Thyroid gland (tissue), 4 donors: ENCODE data around the gene FGF3. TPM values are rescaled to one million over a fixed set of nuclear protein-coding genes. Genes with fewer than 3 reads are reported as not detected.

ENCODE experiments used
- DNase-seq, 2 donors: peaks; one replicate each; pipeline ENCODE4 v3.0.0-alpha.2; 2019
- H3K27ac ChIP-seq, 3 donors: fragments of 200-600 bp; sonication (generic); 1 replicate in 2 of 3; 2 replicates in 1 of 3; pipeline ENCODE4 v1.5.1; 2016 to 2019; ENCODE audit warnings: mild to moderate bottlenecking in 1 of 3, moderate library complexity in 1 of 3
- H3K27me3 ChIP-seq: fragments of 200-600 bp; sonication (generic); one replicate; pipeline ENCODE4 v1.5.1; 2019
- H3K36me3 ChIP-seq, 2 donors: fragments of 200-600 bp; sonication (generic); one replicate each; pipeline ENCODE4 v1.5.1; 2016 to 2019
- H3K4me1 ChIP-seq, 2 donors: fragments of 200-600 bp; sonication (generic); one replicate each; pipeline ENCODE4 v1.5.1; 2017 to 2019
- H3K4me3 ChIP-seq, 3 donors: fragments of 200-600 bp; sonication (generic); replicated peaks in 1 of 3; 1 replicate in 2 of 3; 2 replicates in 1 of 3; pipeline ENCODE4 v1.5.1; 2016; ENCODE audit warnings: mild to moderate bottlenecking in 1 of 3
- H3K9me3 ChIP-seq: fragments of 200-600 bp; sonication (generic); one replicate; pipeline ENCODE4 v1.5.1; 2017
- CTCF ChIP-seq, 6 experiments: fragments of 200-600 bp in 3 of 6; fragments of 450-650 bp in 3 of 6; sonication (generic) in 3 of 6; IDR thresholded peaks; one replicate each; pipeline ENCODE4 v1.5.1; 2016 to 2019; ENCODE audit warnings: antibody characterized with exemption in 6 of 6, mild to moderate bottlenecking in 2 of 6, inconsistent platforms in 1 of 6, moderate library complexity in 1 of 6
- POLR2A ChIP-seq, 2 donors: fragments of 450-650 bp; IDR thresholded peaks; one replicate each; pipeline ENCODE4 v1.6.1; 2017; ENCODE audit warnings: antibody characterized with exemption in 2 of 2, mild to moderate bottlenecking in 2 of 2, moderate library complexity in 1 of 2
- WGBS, 2 donors: methylation state at CpG; one replicate each; pipeline ENCODE4 v1.1.5; 2017; 5-methylcytosine and 5-hydroxymethylcytosine counted together
- intact Hi-C: fragments of 100-400 bp; cut with DNase I; formaldehyde crosslinking; loops from one replicate; pipeline ENCODE4 v1.15.1; 2023
- total RNA-seq, 4 donors: library from RNA; depleted of rRNA; stranded (reverse); fragments of >200 nt; gene quantifications; one replicate each; pipeline ENCODE4 v1.2.3, GENCODE V29; 2016

Gene FGF3
- total RNA-seq, 4 donors from 2014 or later = not detected

- no peak for DNase-seq
- intact Hi-C loops = no loop called here
These were observed 22.1 kb upstream of the FGF3 start for GRCh38 chr11:69841170-69841858.

GRCh38 chr11:69840371-69841169 lies 21.4 kb upstream of the FGF3 start:
- intact Hi-C loops = no loop called here
- WGBS, 2 donors = 65 to 77% methylated on average over 10 to 14 of the region's 20 CpGs

More at GRCh38 chr11:69841170-69841858, 22.1 kb upstream of the FGF3 start:
- whole genome bisulfite sequencing, 2 donors = 94% methylated on average over 4 of the region's 4 CpGs
- Histone ChIP-seq H3K36me3 (no peaks in the 10 kb centered on the region), H3K9me3 (no peaks in the 10 kb centered on the region), H3K27me3 (no peaks in the 10 kb centered on the region), H3K4me3 (no peak overlapping the region), H3K27ac (no peak overlapping the region), H3K4me1 (no peaks in the 10 kb centered on the region)
- TF ChIP-seq CTCF (IDR thresholded peaks at IDR 0.05) = no peak
- TF ChIP-seq POLR2A (IDR thresholded peaks at IDR 0.05) = no peak

GRCh38 chr11:69839516-69839915 lies 20.3 kb upstream of the FGF3 start:
- Histone ChIP-seq H3K27ac (no peak overlapping the region), H3K9me3 (no peaks in the 10 kb centered on the region), H3K27me3 (no peaks in the 10 kb centered on the region), H3K36me3 (no peaks in the 10 kb centered on the region), H3K4me1 (no peaks in the 10 kb centered on the region), H3K4me3 (no peak overlapping the region)
- DNase-seq = no peak
- TF ChIP-seq CTCF (IDR thresholded peaks at IDR 0.05) (no peak), POLR2A (IDR thresholded peaks at IDR 0.05) (no peak)
- WGBS, 2 donors = 89 to 93% methylated on average over 9 of the region's 9 CpGs
- intact Hi-C loops = no loop called here

More at GRCh38 chr11:69840371-69841169, 21.4 kb upstream of the FGF3 start:
- Histone ChIP-seq H3K9me3 (no peaks in the 10 kb centered on the region), H3K27ac (no peak overlapping the region), H3K4me3 (no peak overlapping the region), H3K36me3 (no peaks in the 10 kb centered on the region), H3K27me3 (no peaks in the 10 kb centered on the region), H3K4me1 (no peaks in the 10 kb centered on the region)
- peak in 1 of 2 donors; percentile 4 for DNase-seq
- TF ChIP-seq CTCF (IDR thresholded peaks at IDR 0.05) (no peak), POLR2A (IDR thresholded peaks at IDR 0.05) (no peak)

GRCh38 chr11:69837791-69838190 lies 18.6 kb upstream of the FGF3 start:
- Histone ChIP-seq H3K4me3 (no peak overlapping the region), H3K27ac (no peak overlapping the region), H3K36me3 (no peaks in the 10 kb centered on the region), H3K9me3 (no peaks in the 10 kb centered on the region), H3K27me3 (no peaks in the 10 kb centered on the region), H3K4me1 (no peaks in the 10 kb centered on the region)
- 92 to 97% methylated on average over 5 of the region's 5 CpGs for WGBS, 2 donors
- intact Hi-C loops = no loop called here
- DNase-seq = no peak
- TF ChIP-seq CTCF (IDR thresholded peaks at IDR 0.05) (no peak), POLR2A (IDR thresholded peaks at IDR 0.05) (no peak)

GRCh38 chr11:69836401-69836800 lies 17.2 kb upstream of the FGF3 start:
- Histone ChIP-seq H3K36me3 (no peaks in the 10 kb centered on the region), H3K4me3 (no peak overlapping the region), H3K4me1 (no peaks in the 10 kb centered on the region), H3K27ac (no peak overlapping the region), H3K27me3 (no peaks in the 10 kb centered on the region), H3K9me3 (no peaks in the 10 kb centered on the region)
- no peak for DNase-seq
- intact Hi-C loops = no loop called here
- 89 to 91% methylated on average over 13 to 17 of the region's 17 CpGs for WGBS, 2 donors
- no peak for TF ChIP-seq POLR2A (IDR thresholded peaks at IDR 0.05)
- TF ChIP-seq CTCF (IDR thresholded peaks at IDR 0.05) = no peak
